WI38 (cell line): ENCODE results near the gene OGDH.

Experiments
- H3K4me3 ChIP-seq: 2 replicates; pipeline ENCODE4 v1.5.1; 2011; ENCODE audit warnings: low read depth, mild to moderate bottlenecking, control low read depth, low read length
- TF ChIP-seq, protein P1 (sequence below): IDR thresholded peaks from 2 replicates; pipeline ENCODE4 v1.5.1; 2012; ENCODE audit warnings: low read depth, mild to moderate bottlenecking, control low read depth, low read length

The OGDH gene

DNA sequence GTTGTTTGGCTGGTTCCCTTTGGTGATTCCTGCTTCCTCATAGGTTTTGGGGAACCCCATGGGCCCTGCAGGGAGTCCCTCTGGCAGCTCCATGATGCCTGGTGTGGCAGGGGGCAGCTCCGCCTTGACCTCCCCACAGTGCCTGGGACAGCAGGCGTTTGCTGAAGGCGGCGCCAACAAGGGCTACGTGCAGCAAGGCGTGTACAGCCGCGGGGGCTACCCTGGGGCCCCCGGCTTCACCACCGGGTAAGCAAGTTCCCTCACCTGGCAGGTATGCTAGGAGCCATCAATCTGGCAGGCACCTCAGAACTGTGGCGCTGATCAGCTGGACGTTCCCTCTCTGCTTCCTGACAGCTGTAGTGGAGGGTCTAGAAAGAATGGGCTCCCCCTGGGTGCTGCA, 150.5 kb downstream of the OGDH start:
- TF ChIP-seq, protein P1, sequence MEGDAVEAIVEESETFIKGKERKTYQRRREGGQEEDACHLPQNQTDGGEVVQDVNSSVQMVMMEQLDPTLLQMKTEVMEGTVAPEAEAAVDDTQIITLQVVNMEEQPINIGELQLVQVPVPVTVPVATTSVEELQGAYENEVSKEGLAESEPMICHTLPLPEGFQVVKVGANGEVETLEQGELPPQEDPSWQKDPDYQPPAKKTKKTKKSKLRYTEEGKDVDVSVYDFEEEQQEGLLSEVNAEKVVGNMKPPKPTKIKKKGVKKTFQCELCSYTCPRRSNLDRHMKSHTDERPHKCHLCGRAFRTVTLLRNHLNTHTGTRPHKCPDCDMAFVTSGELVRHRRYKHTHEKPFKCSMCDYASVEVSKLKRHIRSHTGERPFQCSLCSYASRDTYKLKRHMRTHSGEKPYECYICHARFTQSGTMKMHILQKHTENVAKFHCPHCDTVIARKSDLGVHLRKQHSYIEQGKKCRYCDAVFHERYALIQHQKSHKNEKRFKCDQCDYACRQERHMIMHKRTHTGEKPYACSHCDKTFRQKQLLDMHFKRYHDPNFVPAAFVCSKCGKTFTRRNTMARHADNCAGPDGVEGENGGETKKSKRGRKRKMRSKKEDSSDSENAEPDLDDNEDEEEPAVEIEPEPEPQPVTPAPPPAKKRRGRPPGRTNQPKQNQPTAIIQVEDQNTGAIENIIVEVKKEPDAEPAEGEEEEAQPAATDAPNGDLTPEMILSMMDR = no peak
- no peak overlapping the region for H3K4me3 ChIP-seq

DNA sequence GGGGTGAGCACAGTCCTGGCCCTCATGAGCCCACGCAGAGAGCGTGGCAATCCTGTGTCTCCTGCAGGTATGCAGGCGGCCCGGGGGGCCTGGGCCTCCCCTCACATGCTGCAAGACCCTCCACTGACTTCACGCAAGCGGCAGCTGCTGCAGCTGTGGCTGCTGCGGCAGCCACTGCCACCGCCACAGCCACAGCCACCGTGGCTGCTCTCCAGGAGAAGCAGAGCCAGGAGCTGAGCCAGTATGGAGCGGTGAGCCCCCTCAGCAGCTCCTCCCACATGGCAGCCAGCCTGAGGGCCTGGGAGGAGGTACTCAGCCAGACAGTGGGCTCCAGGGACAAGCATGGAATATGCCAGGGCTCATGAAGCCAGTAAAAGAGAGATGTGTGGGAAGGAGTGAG, 150.9 kb downstream of the OGDH start:
- TF ChIP-seq, protein P1 = no peak
- no peak overlapping the region for H3K4me3 ChIP-seq

DNA sequence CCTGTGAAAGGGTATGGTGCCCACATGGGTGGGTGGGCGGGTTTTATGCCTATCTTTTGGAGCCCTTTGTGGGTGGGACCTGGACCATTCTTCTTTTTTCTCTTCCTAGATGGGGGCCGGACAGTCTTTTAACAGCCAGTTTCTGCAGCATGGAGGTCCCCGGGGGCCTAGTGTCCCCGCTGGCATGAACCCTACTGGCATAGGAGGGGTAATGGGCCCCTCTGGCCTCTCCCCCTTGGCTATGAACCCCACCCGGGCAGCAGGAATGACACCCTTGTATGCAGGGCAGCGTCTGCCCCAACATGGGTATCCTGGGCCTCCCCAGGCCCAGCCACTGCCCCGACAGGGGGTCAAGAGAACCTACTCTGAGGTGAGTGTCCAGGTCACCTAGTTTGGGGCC, 151.3 kb downstream of the OGDH start:
- TF ChIP-seq, protein P1 = no peak
- no peak overlapping the region for H3K4me3 ChIP-seq
